ENCODE data around the gene IL1RN. TPM values are rescaled to one million over a fixed set of nuclear protein-coding genes. Genes with fewer than 3 reads are reported as not detected.

IL1RN gene
- total and polyA plus RNA-seq, 2 of the 13 experiments (the other 11 are each of a cell fraction or from before 2014, with no cell fraction given) = 21.2 to 101 TPM

DNA sequence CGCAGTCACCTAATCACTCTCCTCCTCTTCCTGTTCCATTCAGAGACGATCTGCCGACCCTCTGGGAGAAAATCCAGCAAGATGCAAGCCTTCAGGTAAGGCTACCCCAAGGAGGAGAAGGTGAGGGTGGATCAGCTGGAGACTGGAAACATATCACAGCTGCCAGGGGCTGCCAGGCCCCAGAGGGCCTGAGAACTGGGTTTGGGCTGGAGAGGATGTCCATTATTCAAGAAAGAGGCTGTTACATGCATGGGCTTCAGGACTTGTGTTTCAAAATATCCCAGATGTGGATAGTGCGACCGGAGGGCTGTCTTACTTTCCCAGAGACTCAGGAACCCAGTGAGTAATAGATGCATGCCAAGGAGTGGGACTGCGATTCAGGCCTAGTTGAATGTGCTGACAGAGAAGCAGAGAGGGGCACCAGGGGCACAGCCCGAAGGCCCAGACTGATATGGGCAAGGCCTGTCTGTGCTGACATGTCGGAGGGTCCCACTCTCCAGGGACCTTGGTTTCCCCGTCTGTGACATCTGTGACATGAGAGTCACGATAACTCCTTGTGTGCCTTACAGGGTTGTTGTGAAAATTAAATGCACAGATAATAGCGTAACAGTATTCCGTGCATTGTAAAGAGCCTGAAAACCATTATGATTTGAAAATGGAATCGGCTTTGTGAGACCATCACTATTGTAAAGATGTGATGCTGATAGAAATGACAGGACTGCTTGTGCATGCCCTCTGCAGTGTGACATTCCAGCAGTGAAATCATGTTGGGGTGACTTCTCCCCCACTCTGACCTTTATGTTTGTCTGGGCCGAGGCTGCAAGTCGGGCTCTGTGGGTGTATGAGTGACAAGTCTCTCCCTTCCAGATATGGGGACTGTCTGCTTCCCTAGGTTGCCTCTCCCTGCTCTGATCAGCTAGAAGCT, 510 bp downstream of the IL1RN start (continued):
- TF ChIP-seq, protein P1, sequence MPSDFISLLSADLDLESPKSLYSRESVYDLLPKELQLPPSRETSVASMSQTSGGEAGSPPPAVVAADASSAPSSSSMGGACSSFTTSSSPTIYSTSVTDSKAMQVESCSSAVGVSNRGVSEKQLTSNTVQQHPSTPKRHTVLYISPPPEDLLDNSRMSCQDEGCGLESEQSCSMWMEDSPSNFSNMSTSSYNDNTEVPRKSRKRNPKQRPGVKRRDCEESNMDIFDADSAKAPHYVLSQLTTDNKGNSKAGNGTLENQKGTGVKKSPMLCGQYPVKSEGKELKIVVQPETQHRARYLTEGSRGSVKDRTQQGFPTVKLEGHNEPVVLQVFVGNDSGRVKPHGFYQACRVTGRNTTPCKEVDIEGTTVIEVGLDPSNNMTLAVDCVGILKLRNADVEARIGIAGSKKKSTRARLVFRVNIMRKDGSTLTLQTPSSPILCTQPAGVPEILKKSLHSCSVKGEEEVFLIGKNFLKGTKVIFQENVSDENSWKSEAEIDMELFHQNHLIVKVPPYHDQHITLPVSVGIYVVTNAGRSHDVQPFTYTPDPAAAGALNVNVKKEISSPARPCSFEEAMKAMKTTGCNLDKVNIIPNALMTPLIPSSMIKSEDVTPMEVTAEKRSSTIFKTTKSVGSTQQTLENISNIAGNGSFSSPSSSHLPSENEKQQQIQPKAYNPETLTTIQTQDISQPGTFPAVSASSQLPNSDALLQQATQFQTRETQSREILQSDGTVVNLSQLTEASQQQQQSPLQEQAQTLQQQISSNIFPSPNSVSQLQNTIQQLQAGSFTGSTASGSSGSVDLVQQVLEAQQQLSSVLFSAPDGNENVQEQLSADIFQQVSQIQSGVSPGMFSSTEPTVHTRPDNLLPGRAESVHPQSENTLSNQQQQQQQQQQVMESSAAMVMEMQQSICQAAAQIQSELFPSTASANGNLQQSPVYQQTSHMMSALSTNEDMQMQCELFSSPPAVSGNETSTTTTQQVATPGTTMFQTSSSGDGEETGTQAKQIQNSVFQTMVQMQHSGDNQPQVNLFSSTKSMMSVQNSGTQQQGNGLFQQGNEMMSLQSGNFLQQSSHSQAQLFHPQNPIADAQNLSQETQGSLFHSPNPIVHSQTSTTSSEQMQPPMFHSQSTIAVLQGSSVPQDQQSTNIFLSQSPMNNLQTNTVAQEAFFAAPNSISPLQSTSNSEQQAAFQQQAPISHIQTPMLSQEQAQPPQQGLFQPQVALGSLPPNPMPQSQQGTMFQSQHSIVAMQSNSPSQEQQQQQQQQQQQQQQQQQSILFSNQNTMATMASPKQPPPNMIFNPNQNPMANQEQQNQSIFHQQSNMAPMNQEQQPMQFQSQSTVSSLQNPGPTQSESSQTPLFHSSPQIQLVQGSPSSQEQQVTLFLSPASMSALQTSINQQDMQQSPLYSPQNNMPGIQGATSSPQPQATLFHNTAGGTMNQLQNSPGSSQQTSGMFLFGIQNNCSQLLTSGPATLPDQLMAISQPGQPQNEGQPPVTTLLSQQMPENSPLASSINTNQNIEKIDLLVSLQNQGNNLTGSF (CRISPR knock-in tag; IDR thresholded peaks at IDR 0.05) = no peak
- TF ChIP-seq GTF2F1 (IDR thresholded peaks at IDR 0.05; ENCODE audit: low read length) = no peak
- TF ChIP-seq, protein P2, sequence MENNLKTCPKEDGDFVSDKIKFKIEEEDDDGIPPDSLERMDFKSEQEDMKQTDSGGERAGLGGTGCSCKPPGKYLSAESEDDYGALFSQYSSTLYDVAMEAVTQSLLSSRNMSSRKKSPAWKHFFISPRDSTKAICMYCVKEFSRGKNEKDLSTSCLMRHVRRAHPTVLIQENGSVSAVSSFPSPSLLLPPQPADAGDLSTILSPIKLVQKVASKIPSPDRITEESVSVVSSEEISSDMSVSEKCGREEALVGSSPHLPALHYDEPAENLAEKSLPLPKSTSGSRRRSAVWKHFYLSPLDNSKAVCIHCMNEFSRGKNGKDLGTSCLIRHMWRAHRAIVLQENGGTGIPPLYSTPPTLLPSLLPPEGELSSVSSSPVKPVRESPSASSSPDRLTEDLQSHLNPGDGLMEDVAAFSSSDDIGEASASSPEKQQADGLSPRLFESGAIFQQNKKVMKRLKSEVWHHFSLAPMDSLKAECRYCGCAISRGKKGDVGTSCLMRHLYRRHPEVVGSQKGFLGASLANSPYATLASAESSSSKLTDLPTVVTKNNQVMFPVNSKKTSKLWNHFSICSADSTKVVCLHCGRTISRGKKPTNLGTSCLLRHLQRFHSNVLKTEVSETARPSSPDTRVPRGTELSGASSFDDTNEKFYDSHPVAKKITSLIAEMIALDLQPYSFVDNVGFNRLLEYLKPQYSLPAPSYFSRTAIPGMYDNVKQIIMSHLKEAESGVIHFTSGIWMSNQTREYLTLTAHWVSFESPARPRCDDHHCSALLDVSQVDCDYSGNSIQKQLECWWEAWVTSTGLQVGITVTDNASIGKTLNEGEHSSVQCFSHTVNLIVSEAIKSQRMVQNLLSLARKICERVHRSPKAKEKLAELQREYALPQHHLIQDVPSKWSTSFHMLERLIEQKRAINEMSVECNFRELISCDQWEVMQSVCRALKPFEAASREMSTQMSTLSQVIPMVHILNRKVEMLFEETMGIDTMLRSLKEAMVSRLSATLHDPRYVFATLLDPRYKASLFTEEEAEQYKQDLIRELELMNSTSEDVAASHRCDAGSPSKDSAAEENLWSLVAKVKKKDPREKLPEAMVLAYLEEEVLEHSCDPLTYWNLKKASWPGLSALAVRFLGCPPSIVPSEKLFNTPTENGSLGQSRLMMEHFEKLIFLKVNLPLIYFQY (CRISPR knock-in tag; IDR thresholded peaks at IDR 0.05; ENCODE audit: borderline replicate concordance) = 0 out of 2 replicates have a peak, but pooled peaks have one; percentile 14
- TF ChIP-seq PHF8 (CRISPR knock-in tag; IDR thresholded peaks at IDR 0.05) = no peak; the same call in 1 of the 2 replicates
- TF ChIP-seq NRL (CRISPR knock-in tag; IDR thresholded peaks at IDR 0.05; ENCODE audit: borderline replicate concordance) = peak; percentile 67; the same call in 1 of the 2 replicates
- TF ChIP-seq ZNF782 (CRISPR knock-in tag; IDR thresholded peaks at IDR 0.05; ENCODE audit: borderline replicate concordance) = peak; percentile 81; the same call in 1 of the 2 replicates
- TF ChIP-seq, protein P3, sequence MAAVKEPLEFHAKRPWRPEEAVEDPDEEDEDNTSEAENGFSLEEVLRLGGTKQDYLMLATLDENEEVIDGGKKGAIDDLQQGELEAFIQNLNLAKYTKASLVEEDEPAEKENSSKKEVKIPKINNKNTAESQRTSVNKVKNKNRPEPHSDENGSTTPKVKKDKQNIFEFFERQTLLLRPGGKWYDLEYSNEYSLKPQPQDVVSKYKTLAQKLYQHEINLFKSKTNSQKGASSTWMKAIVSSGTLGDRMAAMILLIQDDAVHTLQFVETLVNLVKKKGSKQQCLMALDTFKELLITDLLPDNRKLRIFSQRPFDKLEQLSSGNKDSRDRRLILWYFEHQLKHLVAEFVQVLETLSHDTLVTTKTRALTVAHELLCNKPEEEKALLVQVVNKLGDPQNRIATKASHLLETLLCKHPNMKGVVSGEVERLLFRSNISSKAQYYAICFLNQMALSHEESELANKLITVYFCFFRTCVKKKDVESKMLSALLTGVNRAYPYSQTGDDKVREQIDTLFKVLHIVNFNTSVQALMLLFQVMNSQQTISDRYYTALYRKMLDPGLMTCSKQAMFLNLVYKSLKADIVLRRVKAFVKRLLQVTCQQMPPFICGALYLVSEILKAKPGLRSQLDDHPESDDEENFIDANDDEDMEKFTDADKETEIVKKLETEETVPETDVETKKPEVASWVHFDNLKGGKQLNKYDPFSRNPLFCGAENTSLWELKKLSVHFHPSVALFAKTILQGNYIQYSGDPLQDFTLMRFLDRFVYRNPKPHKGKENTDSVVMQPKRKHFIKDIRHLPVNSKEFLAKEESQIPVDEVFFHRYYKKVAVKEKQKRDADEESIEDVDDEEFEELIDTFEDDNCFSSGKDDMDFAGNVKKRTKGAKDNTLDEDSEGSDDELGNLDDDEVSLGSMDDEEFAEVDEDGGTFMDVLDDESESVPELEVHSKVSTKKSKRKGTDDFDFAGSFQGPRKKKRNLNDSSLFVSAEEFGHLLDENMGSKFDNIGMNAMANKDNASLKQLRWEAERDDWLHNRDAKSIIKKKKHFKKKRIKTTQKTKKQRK (IDR thresholded peaks at IDR 0.05; ENCODE audit: low read length) = no peak
- no peak for TF ChIP-seq ZNF607 (CRISPR knock-in tag; IDR thresholded peaks at IDR 0.05; ENCODE audit: borderline replicate concordance)
- no peak for TF ChIP-seq ZNF383 (CRISPR knock-in tag; IDR thresholded peaks at IDR 0.05; ENCODE audit: borderline replicate concordance)
- TF ChIP-seq ZNF33B (CRISPR knock-in tag; IDR thresholded peaks at IDR 0.05) = peak; percentile 44; the same call in 1 of the 2 replicates
- no peak for TF ChIP-seq NCOA2 (CRISPR knock-in tag; IDR thresholded peaks at IDR 0.05)
- TF ChIP-seq, protein P4, sequence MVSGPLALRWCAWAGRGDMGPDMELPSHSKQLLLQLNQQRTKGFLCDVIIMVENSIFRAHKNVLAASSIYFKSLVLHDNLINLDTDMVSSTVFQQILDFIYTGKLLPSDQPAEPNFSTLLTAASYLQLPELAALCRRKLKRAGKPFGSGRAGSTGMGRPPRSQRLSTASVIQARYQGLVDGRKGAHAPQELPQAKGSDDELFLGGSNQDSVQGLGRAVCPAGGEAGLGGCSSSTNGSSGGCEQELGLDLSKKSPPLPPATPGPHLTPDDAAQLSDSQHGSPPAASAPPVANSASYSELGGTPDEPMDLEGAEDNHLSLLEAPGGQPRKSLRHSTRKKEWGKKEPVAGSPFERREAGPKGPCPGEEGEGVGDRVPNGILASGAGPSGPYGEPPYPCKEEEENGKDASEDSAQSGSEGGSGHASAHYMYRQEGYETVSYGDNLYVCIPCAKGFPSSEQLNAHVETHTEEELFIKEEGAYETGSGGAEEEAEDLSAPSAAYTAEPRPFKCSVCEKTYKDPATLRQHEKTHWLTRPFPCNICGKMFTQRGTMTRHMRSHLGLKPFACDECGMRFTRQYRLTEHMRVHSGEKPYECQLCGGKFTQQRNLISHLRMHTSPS (CRISPR knock-in tag; IDR thresholded peaks at IDR 0.05; ENCODE audit: low read depth) = no peak
- no peak for TF ChIP-seq SMARCE1 (IDR thresholded peaks at IDR 0.05; ENCODE audit: borderline replicate concordance)
